Caco-2 (cell line): ENCODE measurements around the gene KMT2C. TPM values are rescaled to one million over a fixed set of nuclear protein-coding genes. Genes with fewer than 3 reads are reported as not detected.

ENCODE experiments used
- BruUV-seq: library from RNA; stranded (reverse); fragments of 400-500 nt; replicated peaks from 2 replicates; lab custom pipeline; 2021; lab: Mats Ljungman, UMichigan
- CTCF ChIA-PET: fragments of 300-600 bp; sonication (Branson Sonifier 250); formaldehyde crosslinking; loops from one replicate; lab custom pipeline; 2022; ENCODE audit warnings: antibody characterized with exemption; lab: Charles Lee
- POLR2A ChIA-PET: fragments of 300-600 bp; sonication (Branson Sonifier 250); formaldehyde crosslinking; loops from one replicate; lab custom pipeline; 2022; ENCODE audit warnings: antibody characterized with exemption; lab: Charles Lee
- DNase-seq, 2 experiments: peaks; one replicate each; pipeline versions ENCODE4 v3.0.0 to v3.0.0-alpha.2; 2020 to 2022
- H3K27me3 ChIP-seq: replicated peaks from 2 replicates; pipeline ENCODE4 v1.6.0; 2011; ENCODE audit warnings: low read length; ENCODE audit not compliant: control insufficient read depth, insufficient read depth
- H3K36me3 ChIP-seq: 2 replicates; pipeline ENCODE4 v1.5.1; 2011; ENCODE audit warnings: low read length; ENCODE audit not compliant: control insufficient read depth, insufficient read depth
- H3K4me1 ChIP-seq: fragments of 250-450 bp; sonication (Bioruptor Pico); 2 replicates; pipeline ENCODE4 v1.5.1; 2020; ENCODE audit warnings: mild to moderate bottlenecking
- H3K4me3 ChIP-seq: 2 replicates; pipeline ENCODE4 v1.5.1; 2011; ENCODE audit warnings: low read depth, mild to moderate bottlenecking, control low read depth, low read length
- H3K9me3 ChIP-seq: fragments of 250-450 bp; sonication (Bioruptor Pico); 2 replicates; pipeline ENCODE4 v1.5.1; 2020; ENCODE audit warnings: mild to moderate bottlenecking, moderate library complexity
- H3K27ac Mint-ChIP-seq: one replicate; pipeline ENCODE4 v1.8.0; 2022; ENCODE audit warnings: mixed read lengths; ENCODE audit not compliant: unreplicated experiment
- H3K27me3 Mint-ChIP-seq: one replicate; pipeline ENCODE4 v1.8.0; 2022; ENCODE audit warnings: mixed read lengths; ENCODE audit not compliant: insufficient read depth, unreplicated experiment
- H3K36me3 Mint-ChIP-seq: one replicate; pipeline ENCODE4 v1.8.0; 2022; ENCODE audit warnings: mild to moderate bottlenecking, mixed read lengths; ENCODE audit not compliant: insufficient read depth, unreplicated experiment
- H3K4me1 Mint-ChIP-seq: one replicate; pipeline ENCODE4 v1.8.0; 2022; ENCODE audit warnings: low read depth, mixed read lengths; ENCODE audit not compliant: unreplicated experiment
- H3K4me3 Mint-ChIP-seq: one replicate; pipeline ENCODE4 v1.8.0; 2022; ENCODE audit warnings: mild to moderate bottlenecking, moderate library complexity, mixed read lengths; ENCODE audit not compliant: unreplicated experiment
- H3K9me3 Mint-ChIP-seq: one replicate; pipeline ENCODE4 v1.8.0; 2022; ENCODE audit warnings: mixed read lengths; ENCODE audit not compliant: unreplicated experiment
- intact Hi-C: fragments of 100-400 bp; cut with micrococcal nuclease; formaldehyde crosslinking; loops from one replicate; pipeline ENCODE4 v1.10.0; 2022; ENCODE audit not compliant: unreplicated experiment
- total RNA-seq: library from RNA; stranded (reverse); gene quantifications from 2 replicates; pipeline ENCODE4 v1.2.3, GENCODE V29; 2022
- TF ChIP-seq, protein P1 (sequence below), 2 experiments: fragments of 200-600 bp in 1 of 2; IDR thresholded peaks; 1 replicate in 1 of 2; 2 replicates in 1 of 2; pipeline versions ENCODE4 v1.5.1 to v1.8.0; 2011 to 2022; ENCODE audit warnings: antibody characterized with exemption in 1 of 2, control low read depth in 1 of 2, inconsistent platforms in 1 of 2, low read depth in 1 of 2, low read length in 1 of 2, mild to moderate bottlenecking in 1 of 2, moderate library complexity in 1 of 2; ENCODE audit not compliant: insufficient read depth in 1 of 2, severe bottlenecking in 1 of 2, unreplicated experiment in 1 of 2

The KMT2C gene
- total RNA-seq, 1 experiment from 2014 or later = 59.5 TPM

DNA sequence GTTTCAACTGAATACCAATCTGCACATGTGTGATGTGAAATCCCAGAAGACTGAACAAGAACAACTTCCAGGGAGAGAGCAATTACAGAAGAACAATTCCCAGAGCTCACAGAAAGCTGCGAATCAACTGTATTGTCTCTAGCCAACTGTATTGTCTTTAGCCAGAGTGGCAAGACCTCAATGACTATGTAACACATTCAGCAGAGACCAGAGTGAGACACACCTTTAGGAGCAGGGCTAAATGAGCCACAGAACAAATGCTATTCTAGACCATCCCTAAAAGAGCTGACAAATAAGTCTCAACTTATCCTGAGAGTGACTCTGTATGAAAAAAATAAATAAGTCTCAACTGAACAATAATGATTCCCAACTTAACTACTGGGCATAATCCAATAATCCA lies 72.0 kb downstream of the KMT2C start:
- BruUV-seq = no TSS peak
- ChIA-PET POLR2A (no interaction called here), CTCF (no interaction called here)
- H3K36me3 Mint-ChIP-seq = peaks cover 9% of the 10 kb centered on the region
- DNase-seq = no peak
- H3K9me3 Mint-ChIP-seq = no peaks in the 10 kb centered on the region
- Histone ChIP-seq H3K27me3 (no peaks in the 10 kb centered on the region), H3K4me3 (no peak overlapping the region), H3K36me3 (0 out of 2 replicates have a peak, but pooled peaks cover 1% of the 10 kb centered on the region), H3K4me1 (0 out of 2 replicates have a peak, but pooled peaks cover 5% of the 10 kb centered on the region), H3K9me3 (no peaks in the 10 kb centered on the region)
- intact Hi-C loops = no loop called here
- peaks cover 8% of the 10 kb centered on the region for H3K4me1 Mint-ChIP-seq
- TF ChIP-seq, protein P1, sequence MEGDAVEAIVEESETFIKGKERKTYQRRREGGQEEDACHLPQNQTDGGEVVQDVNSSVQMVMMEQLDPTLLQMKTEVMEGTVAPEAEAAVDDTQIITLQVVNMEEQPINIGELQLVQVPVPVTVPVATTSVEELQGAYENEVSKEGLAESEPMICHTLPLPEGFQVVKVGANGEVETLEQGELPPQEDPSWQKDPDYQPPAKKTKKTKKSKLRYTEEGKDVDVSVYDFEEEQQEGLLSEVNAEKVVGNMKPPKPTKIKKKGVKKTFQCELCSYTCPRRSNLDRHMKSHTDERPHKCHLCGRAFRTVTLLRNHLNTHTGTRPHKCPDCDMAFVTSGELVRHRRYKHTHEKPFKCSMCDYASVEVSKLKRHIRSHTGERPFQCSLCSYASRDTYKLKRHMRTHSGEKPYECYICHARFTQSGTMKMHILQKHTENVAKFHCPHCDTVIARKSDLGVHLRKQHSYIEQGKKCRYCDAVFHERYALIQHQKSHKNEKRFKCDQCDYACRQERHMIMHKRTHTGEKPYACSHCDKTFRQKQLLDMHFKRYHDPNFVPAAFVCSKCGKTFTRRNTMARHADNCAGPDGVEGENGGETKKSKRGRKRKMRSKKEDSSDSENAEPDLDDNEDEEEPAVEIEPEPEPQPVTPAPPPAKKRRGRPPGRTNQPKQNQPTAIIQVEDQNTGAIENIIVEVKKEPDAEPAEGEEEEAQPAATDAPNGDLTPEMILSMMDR (IDR thresholded peaks at IDR 0.05; ENCODE audit: insufficient read depth in 1 of 2, low read depth in 1 of 2, low read length in 1 of 2, severe bottlenecking in 1 of 2, unreplicated experiment in 1 of 2) = no peak
- H3K27ac Mint-ChIP-seq = no peak overlapping the region
- H3K4me3 Mint-ChIP-seq = no peak overlapping the region
- H3K27me3 Mint-ChIP-seq = no peaks in the 10 kb centered on the region

DNA sequence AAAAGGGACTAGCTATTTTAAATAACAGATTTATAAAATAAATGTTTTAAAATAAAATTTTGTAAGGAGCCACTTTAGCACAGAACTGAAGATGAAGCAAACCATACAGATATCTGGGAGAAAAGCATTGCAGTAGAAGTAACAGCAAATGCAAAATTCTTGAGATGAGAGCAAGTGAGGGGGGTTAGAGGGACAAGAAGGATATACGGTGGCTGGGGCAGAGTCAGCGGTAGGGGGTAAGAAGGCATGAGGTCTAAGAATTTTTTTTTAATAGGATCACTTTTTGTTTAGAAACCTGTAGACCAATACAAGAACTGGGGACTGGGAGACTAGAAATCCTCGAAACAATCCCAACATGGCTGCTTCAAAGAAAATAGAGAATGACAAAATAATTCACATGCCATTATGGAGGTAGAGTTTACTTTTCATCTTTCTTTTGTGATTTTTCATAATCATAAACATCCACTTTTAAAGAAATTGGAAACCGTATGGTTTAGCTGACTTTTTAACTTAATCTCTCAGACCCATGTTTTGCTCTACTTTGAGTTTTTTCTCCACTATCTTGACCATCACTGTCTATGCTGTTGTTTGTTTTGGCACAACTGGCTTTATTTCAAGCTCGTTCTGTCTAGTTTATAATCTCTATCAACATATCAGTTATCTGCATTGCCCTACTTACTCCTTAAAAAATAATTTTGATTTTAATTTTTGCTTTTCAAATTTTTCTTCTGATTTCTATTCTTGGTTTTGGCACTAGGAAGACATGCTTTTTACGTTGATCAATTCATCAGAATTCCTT lies 73.5 kb downstream of the KMT2C start:
- ChIA-PET CTCF (no interaction called here), POLR2A (interaction anchor here (0.6 kb wide), 1 partner anchor 143 kb away, joined by 5 read pairs; no protein-coding TSS in a partner anchor)
- H3K36me3 ChIP-seq = 0 out of 2 replicates have a peak, but pooled peaks cover 1% of the 10 kb centered on the region
- no peak overlapping the region for H3K4me3 Mint-ChIP-seq
- no peaks in the 10 kb centered on the region for H3K27me3 Mint-ChIP-seq
- intact Hi-C loops = no loop called here
- H3K9me3 Mint-ChIP-seq = no peaks in the 10 kb centered on the region
- peaks cover 9% of the 10 kb centered on the region for H3K36me3 Mint-ChIP-seq
- peaks cover 8% of the 10 kb centered on the region for H3K4me1 Mint-ChIP-seq
- BruUV-seq = no TSS peak
- TF ChIP-seq, protein P1 (IDR thresholded peaks at IDR 0.05; ENCODE audit: insufficient read depth in 1 of 2, low read depth in 1 of 2, low read length in 1 of 2, severe bottlenecking in 1 of 2, unreplicated experiment in 1 of 2) = no peak
- H3K9me3 ChIP-seq = no peaks in the 10 kb centered on the region
- no peak for DNase-seq
- H3K27me3 ChIP-seq = no peaks in the 10 kb centered on the region
- no peak overlapping the region for H3K4me3 ChIP-seq
- H3K27ac Mint-ChIP-seq = no peak overlapping the region
- 0 out of 2 replicates have a peak, but pooled peaks cover 5% of the 10 kb centered on the region for H3K4me1 ChIP-seq

DNA sequence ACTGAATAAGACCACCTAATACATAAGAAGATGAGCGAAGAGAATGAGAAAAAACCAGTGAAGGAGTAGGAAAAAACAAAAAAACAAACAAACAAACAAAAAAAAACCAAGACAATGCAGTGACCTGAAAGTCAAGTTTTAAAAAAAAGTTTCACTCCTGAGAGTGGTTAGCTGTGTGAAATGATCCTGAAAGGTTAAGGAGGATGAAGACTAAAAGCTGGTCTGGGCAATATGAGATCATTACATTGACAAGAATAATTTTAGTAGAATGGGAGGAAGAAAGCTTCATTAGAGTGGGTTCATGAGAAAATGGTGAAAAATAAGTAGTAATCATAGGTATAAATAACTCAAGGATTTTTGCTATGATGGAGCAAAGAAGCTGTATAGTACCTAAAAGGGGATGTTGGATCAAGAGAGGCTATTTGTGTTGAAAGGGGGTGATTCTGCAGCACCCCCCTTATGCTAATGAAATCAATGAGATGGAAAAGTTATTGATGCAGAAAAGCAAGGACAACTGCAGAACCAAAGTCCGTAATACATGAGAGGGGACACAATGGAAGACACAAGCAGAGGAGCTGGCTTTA lies 80.2 kb downstream of the KMT2C start:
- Histone ChIP-seq H3K4me3 (no peak overlapping the region), H3K27me3 (no peaks in the 10 kb centered on the region), H3K9me3 (no peaks in the 10 kb centered on the region), H3K4me1 (no peaks in the 10 kb centered on the region), H3K36me3 (no peaks in the 10 kb centered on the region)
- no TSS peak for BruUV-seq
- Mint-ChIP-seq H3K4me1 (peaks cover 6% of the 10 kb centered on the region), H3K4me3 (no peak overlapping the region), H3K9me3 (no peaks in the 10 kb centered on the region), H3K27me3 (no peaks in the 10 kb centered on the region), H3K27ac (no peak overlapping the region), H3K36me3 (peaks cover 18% of the 10 kb centered on the region)
- CTCF ChIA-PET = no interaction called here
- no peak for DNase-seq
- intact Hi-C loops = no loop called here
- POLR2A ChIA-PET = no interaction called here
- TF ChIP-seq, protein P1 (IDR thresholded peaks at IDR 0.05; ENCODE audit: insufficient read depth in 1 of 2, low read depth in 1 of 2, low read length in 1 of 2, severe bottlenecking in 1 of 2, unreplicated experiment in 1 of 2) = no peak
